GM23338 (cell line): ENCODE measurements around the gene SLC41A3. TPM values are rescaled to one million over a fixed set of nuclear protein-coding genes. Genes with fewer than 3 reads are reported as not detected.

Experiments
- ATAC-seq: fragments of 200-7000 bp; cut with Tn5 transposase; 3 replicates; pipeline ENCODE4 v1.9.1; 2020
- DNase-seq: peaks from one replicate; pipeline ENCODE4 v3.0.0-alpha.2; 2015; ENCODE audit warnings: low spot score
- H2AFZ ChIP-seq: fragments of 200-600 bp; sonication (generic); 2 replicates; pipeline ENCODE4 v1.8.0; 2016; ENCODE audit warnings: antibody characterized with exemption, mild to moderate bottlenecking, moderate library complexity
- H3F3A ChIP-seq: fragments of 200-600 bp; sonication (generic); replicated peaks from 2 replicates; pipeline ENCODE4 v1.8.0; 2017; ENCODE audit warnings: antibody characterized with exemption, mixed run types, low read depth
- H3K27ac ChIP-seq: fragments of 200-600 bp; sonication (generic); 2 replicates; pipeline ENCODE4 v1.6.1; 2016; ENCODE audit warnings: low read depth
- H3K27me3 ChIP-seq: fragments of 200-600 bp; sonication (generic); 2 replicates; pipeline ENCODE4 v1.8.0; 2016; ENCODE audit warnings: mild to moderate bottlenecking, mixed run types, moderate library complexity; ENCODE audit not compliant: insufficient read depth
- H3K36me3 ChIP-seq: fragments of 200-600 bp; sonication (generic); 2 replicates; pipeline ENCODE4 v1.8.0; 2016; ENCODE audit warnings: mild to moderate bottlenecking; ENCODE audit not compliant: insufficient read depth
- H3K4me1 ChIP-seq: fragments of 200-600 bp; sonication (generic); 2 replicates; pipeline ENCODE4 v1.8.0; 2016; ENCODE audit warnings: mild to moderate bottlenecking, moderate library complexity; ENCODE audit not compliant: insufficient read depth
- H3K4me2 ChIP-seq: fragments of 200-600 bp; sonication (generic); 2 replicates; pipeline ENCODE4 v1.7.1; 2017; ENCODE audit warnings: mixed run types
- H3K4me3 ChIP-seq: fragments of 200-600 bp; sonication (generic); 2 replicates; pipeline ENCODE4 v1.6.1; 2016; ENCODE audit warnings: mixed run types
- H3K79me2 ChIP-seq: fragments of 200-600 bp; sonication (generic); replicated peaks from 2 replicates; pipeline ENCODE4 v1.8.0; 2017; ENCODE audit warnings: mild to moderate bottlenecking; ENCODE audit not compliant: insufficient read depth
- H3K9me2 ChIP-seq: fragments of 200-600 bp; sonication (generic); 2 replicates; pipeline ENCODE4 v1.8.0; 2017; ENCODE audit not compliant: insufficient read depth
- H4K20me1 ChIP-seq: fragments of 200-600 bp; sonication (generic); replicated peaks from 2 replicates; pipeline ENCODE4 v1.8.0; 2017; ENCODE audit warnings: mild to moderate bottlenecking; ENCODE audit not compliant: insufficient read depth
- H3K27ac Mint-ChIP-seq: 2 replicates; pipeline ENCODE4 v1.8.0; 2020; ENCODE audit warnings: inconsistent platforms, mild to moderate bottlenecking, moderate library complexity, mixed read lengths
- H3K27me3 Mint-ChIP-seq: 3 replicates; pipeline ENCODE4 v1.8.0; 2022; ENCODE audit warnings: low read depth, mild to moderate bottlenecking, moderate library complexity, mixed read lengths, inconsistent platforms; ENCODE audit not compliant: insufficient read depth, poor library complexity
- H3K36me3 Mint-ChIP-seq: 3 replicates; pipeline ENCODE4 v1.8.0; 2021; ENCODE audit warnings: low read depth, mild to moderate bottlenecking, inconsistent platforms, moderate library complexity, mixed read lengths
- H3K4me1 Mint-ChIP-seq: 3 replicates; pipeline ENCODE4 v1.8.0; 2020; ENCODE audit warnings: mild to moderate bottlenecking, inconsistent platforms, mixed read lengths
- H3K4me3 Mint-ChIP-seq: 3 replicates; pipeline ENCODE4 v1.8.0; 2021; ENCODE audit warnings: moderate library complexity, mild to moderate bottlenecking, inconsistent platforms, mixed read lengths
- H3K9me3 Mint-ChIP-seq: 3 replicates; pipeline ENCODE4 v1.8.0; 2020; ENCODE audit warnings: moderate library complexity, mild to moderate bottlenecking, inconsistent platforms, mixed read lengths
- CREB1 ChIP-seq: fragments of 250-450 bp; sonication (Bioruptor Pico); IDR thresholded peaks from 2 replicates; pipeline ENCODE4 v1.5.0; 2020; ENCODE audit warnings: low read depth, mild to moderate bottlenecking, moderate library complexity
- ETS1 ChIP-seq: IDR thresholded peaks from 2 replicates; pipeline ENCODE4 v1.6.1; 2016; ENCODE audit warnings: antibody characterized with exemption
- EZH2 ChIP-seq: fragments of 200-600 bp; sonication (generic); IDR thresholded peaks from one replicate; pipeline ENCODE4 v1.8.0; 2017; ENCODE audit warnings: antibody characterized with exemption, mild to moderate bottlenecking, low read depth; ENCODE audit not compliant: unreplicated experiment
- EZH2phosphoT487 ChIP-seq: fragments of 200-600 bp; sonication (generic); IDR thresholded peaks from one replicate; pipeline ENCODE4 v1.8.1; 2018; ENCODE audit warnings: antibody characterized with exemption; ENCODE audit not compliant: unreplicated experiment
- JUNB ChIP-seq: IDR thresholded peaks from one replicate; pipeline ENCODE4 v1.6.1; 2016; ENCODE audit warnings: antibody characterized with exemption; ENCODE audit not compliant: unreplicated experiment
- NANOG ChIP-seq: IDR thresholded peaks from 2 replicates; pipeline ENCODE4 v1.6.1; 2016; ENCODE audit warnings: antibody characterized with exemption, borderline replicate concordance
- POLR2AphosphoS5 ChIP-seq: IDR thresholded peaks from 2 replicates; pipeline ENCODE4 v1.6.1; 2016; ENCODE audit warnings: antibody characterized with exemption, low read depth
- REST ChIP-seq: IDR thresholded peaks from one replicate; pipeline ENCODE4 v1.6.1; 2018; ENCODE audit warnings: antibody characterized with exemption; ENCODE audit not compliant: unreplicated experiment
- STAT1 ChIP-seq: IDR thresholded peaks from one replicate; pipeline ENCODE4 v1.6.1; 2016; ENCODE audit warnings: antibody characterized with exemption; ENCODE audit not compliant: unreplicated experiment
- ZNF114 ChIP-seq: fragments of 250-450 bp; sonication (Bioruptor Pico); IDR thresholded peaks from 2 replicates; pipeline ENCODE4 v1.5.0; 2020; ENCODE audit warnings: mild to moderate bottlenecking, moderate library complexity
- ZNF331 ChIP-seq: fragments of 250-450 bp; sonication (Bioruptor Pico); IDR thresholded peaks from 2 replicates; pipeline ENCODE4 v1.5.0; 2020; ENCODE audit warnings: low read depth, mild to moderate bottlenecking, moderate library complexity
- ZNF462 ChIP-seq: fragments of 250-450 bp; sonication (Bioruptor Pico); IDR thresholded peaks from 2 replicates; pipeline ENCODE4 v1.5.0; 2020; ENCODE audit warnings: mild to moderate bottlenecking, moderate library complexity
- polyA plus RNA-seq: library from polyadenylated mRNA; unstranded; fragments of >200 nt; fragmentation: Nextera tagmentation; extraction: Ambion mirVana; gene quantifications from 2 replicates; pipeline ENCODE4 v1.2.1, GENCODE V29; 2016
- total RNA-seq: library from RNA; depleted of rRNA; stranded (reverse); fragments of >200 nt; shearing (Covaris generic); gene quantifications from 2 replicates; pipeline ENCODE4 v1.2.3, GENCODE V29; 2014

The SLC41A3 gene
- total and polyA plus RNA-seq, 2 experiments from 2014 or later = 12.1 to 29.8 TPM

GRCh38 chr3:126008219-126008618 is 75.7 kb downstream of the SLC41A3 start:
- Mint-ChIP-seq H3K27me3 (no peaks in the 10 kb centered on the region), H3K36me3 (peaks cover 3% of the 10 kb centered on the region; the same call in 1 of the 3 replicates), H3K27ac (no peak overlapping the region), H3K4me1 (no peaks in the 10 kb centered on the region; the same call in 2 of the 3 replicates), H3K4me3 (no peak overlapping the region), H3K9me3 (no peaks in the 10 kb centered on the region)
- Histone ChIP-seq H3K27me3 (no peaks in the 10 kb centered on the region), H3K4me1 (no peaks in the 10 kb centered on the region), H3F3A (no peaks in the 10 kb centered on the region), H3K9me2 (no peaks in the 10 kb centered on the region), H4K20me1 (no peaks in the 10 kb centered on the region), H3K36me3 (no peaks in the 10 kb centered on the region), H3K27ac (no peak overlapping the region), H2AFZ (no peak overlapping the region), H3K4me2 (no peak overlapping the region), H3K79me2 (no peaks in the 10 kb centered on the region), H3K4me3 (no peak overlapping the region)
- TF ChIP-seq CREB1 (CRISPR knock-in tag) (no peak), NANOG (no peak), ZNF331 (no peak), ZNF114 (CRISPR knock-in tag) (no peak), JUNB (no peak), ETS1 (no peak), EZH2phosphoT487 (no peak), EZH2 (no peak), STAT1 (no peak), REST (no peak)
- DNase-seq = no peak
- no peak for ATAC-seq

- Histone ChIP-seq H4K20me1 (no peaks in the 10 kb centered on the region), H3K36me3 (no peaks in the 10 kb centered on the region), H3K4me1 (no peaks in the 10 kb centered on the region), H3K27ac (no peak overlapping the region), H2AFZ (no peak overlapping the region), H3K79me2 (no peaks in the 10 kb centered on the region), H3F3A (no peaks in the 10 kb centered on the region), H3K9me2 (peaks cover 5% of the 10 kb centered on the region; the same call in 1 of the 2 replicates), H3K27me3 (no peaks in the 10 kb centered on the region), H3K4me2 (no peak overlapping the region), H3K4me3 (no peak overlapping the region)
- DNase-seq = no peak
- peaks cover 3% of the 10 kb centered on the region; the same call in 1 of the 3 replicates for H3K36me3 Mint-ChIP-seq
- peaks cover 2% of the 10 kb centered on the region; the same call in 2 of the 3 replicates for H3K9me3 Mint-ChIP-seq
- no peak overlapping the region for H3K27ac Mint-ChIP-seq
- ATAC-seq = no peak
- no peaks in the 10 kb centered on the region for H3K27me3 Mint-ChIP-seq
- no peaks in the 10 kb centered on the region for H3K4me1 Mint-ChIP-seq
- H3K4me3 Mint-ChIP-seq = no peak overlapping the region
- TF ChIP-seq ZNF462 (CRISPR knock-in tag) (no peak), CREB1 (CRISPR knock-in tag) (no peak), POLR2AphosphoS5 (no peak), EZH2phosphoT487 (no peak), STAT1 (no peak), JUNB (no peak), ZNF114 (CRISPR knock-in tag) (no peak), ZNF331 (no peak), EZH2 (no peak)
Measured at GRCh38 chr3:126005951-126006350, 78.0 kb downstream of the SLC41A3 start.
